NCI-H1930 (cell line): ENCODE results near the gene MRPL34.

Source experiments
- DNase-seq, 2 experiments: peaks; one replicate each; lab custom pipeline; 2025; lab: John Stamatoyannopoulos, UW

The MRPL34 gene

DNA sequence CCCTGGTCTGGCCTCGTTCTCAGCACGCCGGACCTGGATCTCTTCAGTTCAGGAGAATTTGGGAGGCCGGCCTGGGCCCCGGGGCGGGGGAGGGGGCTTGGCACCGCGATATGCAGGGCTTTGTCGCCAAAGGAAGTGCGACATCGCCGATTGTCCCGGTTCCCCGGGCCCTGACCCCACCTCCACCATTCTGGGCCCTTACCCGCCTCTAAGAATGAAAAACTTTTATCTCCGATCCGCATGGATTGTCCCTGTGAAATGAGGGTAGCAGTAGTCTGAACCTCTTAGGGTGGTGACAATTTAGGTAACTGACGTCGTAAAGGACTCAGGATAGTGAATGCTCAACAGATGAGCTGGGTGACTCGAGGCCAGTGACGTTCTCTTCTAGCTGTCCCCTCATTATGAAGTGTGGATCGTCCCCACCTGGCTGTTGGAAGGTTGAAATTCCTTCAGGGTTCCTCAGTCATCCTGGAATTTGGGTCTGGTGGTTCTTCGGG is 4.3 kb downstream of the MRPL34 start:
- DNase-seq = no peak

DNA sequence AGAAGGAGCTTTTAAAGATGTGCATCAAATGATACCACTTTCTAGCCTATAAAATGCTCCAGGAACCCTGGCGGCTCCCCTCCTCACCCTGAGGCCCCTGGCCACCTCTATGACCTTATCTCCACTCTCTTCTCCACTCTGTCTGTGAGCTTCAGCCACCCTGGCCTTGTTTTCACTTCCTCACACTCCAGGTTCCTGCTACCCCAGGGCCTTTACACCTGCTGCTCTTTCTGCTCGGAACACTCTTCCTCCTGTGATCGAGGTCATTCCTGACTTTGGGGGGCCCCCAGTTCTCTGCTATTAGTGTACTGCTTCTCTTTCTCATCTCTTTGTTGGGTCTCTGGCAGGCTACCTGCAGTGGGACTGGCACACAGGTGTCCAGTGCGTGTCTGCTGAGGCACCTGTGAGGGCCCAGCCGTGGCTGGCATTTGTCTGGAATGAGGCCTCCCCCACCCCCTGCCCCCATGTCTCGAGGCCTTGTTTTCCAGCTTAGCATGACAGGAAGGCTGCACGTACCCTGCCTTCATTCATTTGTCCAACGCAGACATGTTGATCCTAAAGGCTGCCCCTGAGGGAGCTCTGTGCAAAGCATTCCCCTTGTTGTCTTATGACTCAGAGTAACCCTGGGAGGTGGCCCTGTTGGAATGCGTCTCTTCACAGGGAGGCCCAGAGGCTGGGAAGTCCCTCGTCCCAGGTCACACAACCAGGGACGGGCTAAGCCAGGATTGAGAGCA is 6.0 kb downstream of the MRPL34 start:
- no peak for DNase-seq

DNA sequence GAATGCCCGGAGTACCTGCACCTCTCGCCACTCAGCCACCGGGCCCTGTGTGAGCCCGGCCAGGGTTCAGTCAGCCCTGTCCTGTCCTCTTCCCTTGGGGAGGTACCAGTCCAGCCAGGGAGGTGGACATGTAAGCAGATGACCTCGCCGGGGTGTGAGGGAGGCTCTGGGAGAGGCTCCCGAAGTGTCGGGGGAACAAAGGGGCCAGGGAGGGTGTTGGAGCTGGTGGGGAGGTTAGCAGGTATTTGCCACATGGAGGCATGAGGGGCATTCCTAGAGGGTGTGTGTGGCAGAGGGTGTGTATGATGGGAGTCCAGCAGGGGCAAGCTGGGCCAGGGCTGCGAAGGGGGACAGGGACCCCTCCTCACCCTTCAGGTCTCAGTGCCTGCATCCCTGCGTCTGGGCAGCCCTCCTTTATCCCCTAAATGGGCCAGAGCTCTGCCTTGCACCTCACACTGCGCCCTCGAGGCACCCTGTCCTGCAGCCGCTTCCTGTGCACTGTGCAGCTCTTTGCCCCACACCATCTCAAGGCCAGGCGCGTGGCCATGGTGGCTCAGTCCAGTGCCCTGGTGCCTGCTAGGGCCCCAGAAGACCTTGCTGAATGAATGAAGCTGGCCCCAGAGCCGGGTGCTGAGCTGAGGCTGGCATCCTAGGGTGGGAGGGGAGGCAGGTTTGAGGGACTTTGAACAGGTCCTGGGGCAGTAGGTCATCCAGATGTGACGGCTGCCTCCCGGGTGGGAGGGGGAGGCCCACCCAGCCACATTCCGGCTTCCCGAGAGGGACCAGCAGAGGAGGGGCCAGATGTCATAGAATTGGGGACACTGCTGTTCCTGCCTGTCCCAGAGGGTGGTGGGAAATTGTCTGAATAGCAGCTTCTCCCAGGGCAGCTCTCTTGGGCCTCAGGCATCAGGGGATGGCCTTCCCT is 6.8 kb downstream of the MRPL34 start:
- no peak for DNase-seq

DNA sequence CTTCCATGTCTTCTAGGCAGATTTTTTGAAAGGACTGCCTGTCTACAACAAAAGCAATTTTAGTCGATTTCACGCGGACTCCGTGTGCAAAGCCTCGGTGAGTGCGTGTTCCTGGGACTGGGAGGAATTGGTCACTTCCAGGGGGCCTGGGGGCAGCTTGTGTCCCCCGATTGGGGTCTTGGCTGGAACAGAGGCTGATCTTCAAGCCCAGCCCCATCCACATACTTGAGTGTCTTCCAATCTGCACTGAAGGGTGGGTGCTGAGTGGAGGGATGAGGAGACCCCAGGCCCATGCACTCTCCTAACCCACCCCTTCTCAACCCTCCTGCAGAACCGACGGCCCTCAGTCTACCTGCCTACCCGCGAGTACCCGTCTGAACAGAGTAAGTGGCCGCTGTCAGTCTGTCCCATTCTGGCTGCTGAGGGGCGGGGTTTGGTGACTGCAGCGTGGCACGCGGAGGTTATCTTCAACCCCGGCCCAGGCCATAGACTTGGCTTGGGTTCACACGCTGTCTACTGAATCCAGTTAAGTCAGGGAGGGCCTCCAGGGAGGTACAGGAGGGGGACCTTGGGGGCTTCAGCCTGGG is 8.4 kb downstream of the MRPL34 start:
- no peak for DNase-seq

DNA sequence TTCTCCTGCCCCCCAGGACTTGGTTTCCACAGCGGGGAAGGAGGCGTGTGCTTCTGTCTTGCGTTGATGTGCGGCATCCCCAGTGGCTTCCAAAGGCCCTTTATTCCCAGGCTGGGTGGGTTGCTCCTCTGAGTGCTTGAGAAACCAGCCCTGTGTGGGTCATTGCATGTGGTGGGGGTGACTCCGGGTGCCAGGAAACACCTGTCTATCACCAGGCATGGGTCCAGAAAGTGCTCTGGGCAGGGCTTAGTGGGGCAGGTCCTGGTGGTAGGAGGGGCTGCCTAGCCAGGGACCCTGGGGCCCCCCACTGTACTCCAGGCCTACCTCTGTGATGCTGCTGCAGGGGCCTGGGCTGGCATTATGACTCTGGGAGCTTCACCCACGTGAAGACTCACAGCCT is 13.3 kb downstream of the MRPL34 start:
- DNase-seq = no peak

DNA sequence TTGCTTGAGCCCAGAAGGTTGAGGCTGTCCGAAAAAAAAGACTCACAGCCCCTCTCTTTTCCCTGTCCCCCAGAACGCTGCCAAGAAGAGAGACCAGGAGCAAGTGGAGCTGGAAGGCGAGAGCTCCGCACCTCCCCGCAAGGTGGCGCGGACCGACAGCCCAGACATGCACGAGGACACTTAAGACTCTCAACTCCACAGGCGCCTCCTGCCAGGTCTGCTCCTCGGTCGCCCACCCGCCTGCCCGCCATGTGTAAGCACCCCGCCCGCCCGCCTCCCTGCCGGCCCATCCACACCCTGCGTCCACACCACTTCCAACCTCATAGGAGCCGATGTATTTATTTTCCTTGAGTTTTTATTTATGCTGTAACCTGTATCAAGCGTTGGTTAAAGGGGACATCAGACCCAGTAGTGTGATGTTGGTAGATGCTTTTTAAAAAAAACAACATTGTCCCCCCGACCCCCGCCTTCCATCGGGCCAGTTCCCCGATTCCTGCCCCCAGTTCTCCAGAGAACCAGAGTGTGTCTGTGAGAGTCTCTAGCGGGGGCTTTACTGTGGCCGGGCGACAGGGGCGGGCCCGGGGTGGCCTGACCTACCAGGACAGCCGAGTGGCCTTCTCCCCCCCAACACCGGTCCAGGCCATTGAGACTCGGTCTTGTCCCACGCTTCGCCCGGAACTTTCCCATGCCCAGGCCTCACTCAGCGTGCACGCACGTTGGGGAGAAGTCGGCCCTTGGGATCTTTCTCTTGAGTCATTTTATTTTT is 14.0 kb downstream of the MRPL34 start:
- no peak for DNase-seq

DNA sequence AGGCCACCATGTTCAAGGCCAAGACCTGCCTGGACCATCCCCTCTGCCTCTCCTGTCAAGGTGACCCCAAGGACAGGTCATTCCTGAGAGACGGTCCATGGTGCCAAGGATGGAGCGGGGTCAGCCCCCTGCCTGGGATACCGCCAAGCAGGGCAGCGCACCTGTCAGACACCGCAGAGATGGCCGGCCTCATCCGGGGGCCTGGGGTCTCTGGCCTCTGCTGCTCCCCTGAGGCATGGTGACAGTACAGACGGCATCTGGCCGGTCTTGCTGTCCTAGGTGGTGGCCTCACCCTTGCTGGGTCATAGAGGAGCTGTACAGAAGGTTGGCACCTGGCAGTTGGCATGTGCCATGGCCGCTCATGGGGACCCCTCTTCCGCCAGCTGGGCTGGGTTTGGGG is 14.8 kb downstream of the MRPL34 start:
- no peak for DNase-seq

DNA sequence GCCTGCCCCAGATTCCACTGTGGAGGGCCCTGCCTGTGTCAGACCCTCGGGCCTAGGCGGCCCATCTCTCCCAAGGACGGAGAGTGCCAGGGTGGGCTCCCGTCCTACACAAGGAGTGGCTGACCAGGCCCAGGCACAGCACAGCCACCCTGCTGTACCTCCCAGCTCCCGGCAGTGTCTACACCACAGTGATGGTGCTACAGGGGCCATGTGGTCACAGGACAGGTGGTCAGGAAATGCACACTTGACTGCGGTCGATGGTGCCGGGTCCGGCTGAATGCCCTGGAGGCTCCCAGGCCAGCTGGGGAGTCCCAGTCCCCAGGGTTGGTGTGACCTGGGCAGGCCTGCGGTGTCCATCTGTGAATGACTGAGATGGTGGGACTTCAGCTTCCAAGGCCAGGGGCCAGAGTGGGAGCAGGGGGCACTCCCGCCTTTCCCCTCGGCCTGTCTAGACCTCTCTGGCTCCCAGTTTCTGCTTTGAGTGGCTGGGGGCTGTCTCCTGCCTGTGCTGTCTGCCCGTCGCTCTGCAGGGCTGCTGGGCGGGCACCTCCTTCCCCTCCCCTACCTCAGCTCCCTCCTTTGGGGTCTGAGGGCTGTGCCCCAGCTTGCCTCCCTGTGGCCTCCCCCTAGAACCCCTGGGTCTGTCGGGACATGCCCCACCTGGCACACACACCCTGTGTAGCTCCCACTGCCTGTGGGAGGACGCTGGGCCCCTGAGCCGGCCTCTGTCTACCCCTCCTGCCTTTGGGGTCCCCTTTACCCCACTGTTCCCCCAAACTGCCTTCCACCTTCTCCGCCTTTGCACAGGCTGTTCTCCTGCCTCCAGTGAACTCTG is 16.2 kb downstream of the MRPL34 start:
- no peak for DNase-seq

DNA sequence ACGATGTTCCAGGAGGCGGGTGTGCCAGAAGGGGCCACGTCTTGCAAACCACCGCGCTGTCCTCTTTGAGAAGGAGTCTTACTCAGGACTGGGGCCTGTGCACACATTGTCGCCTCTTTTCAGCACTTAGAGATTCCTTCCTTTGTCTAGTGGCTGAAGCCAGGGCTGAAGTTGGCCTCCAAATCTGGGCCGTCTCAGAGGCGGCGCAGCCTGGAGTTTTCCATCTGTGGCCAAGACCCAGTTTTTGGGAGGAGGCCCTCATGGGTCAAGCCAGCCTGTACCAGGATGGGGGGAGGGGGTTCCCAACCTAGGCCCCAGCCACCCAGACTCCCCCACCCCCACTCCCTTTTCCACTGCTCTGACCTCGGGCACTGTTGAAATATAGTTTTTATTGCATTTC is 17.2 kb downstream of the MRPL34 start:
- no peak for DNase-seq

DNA sequence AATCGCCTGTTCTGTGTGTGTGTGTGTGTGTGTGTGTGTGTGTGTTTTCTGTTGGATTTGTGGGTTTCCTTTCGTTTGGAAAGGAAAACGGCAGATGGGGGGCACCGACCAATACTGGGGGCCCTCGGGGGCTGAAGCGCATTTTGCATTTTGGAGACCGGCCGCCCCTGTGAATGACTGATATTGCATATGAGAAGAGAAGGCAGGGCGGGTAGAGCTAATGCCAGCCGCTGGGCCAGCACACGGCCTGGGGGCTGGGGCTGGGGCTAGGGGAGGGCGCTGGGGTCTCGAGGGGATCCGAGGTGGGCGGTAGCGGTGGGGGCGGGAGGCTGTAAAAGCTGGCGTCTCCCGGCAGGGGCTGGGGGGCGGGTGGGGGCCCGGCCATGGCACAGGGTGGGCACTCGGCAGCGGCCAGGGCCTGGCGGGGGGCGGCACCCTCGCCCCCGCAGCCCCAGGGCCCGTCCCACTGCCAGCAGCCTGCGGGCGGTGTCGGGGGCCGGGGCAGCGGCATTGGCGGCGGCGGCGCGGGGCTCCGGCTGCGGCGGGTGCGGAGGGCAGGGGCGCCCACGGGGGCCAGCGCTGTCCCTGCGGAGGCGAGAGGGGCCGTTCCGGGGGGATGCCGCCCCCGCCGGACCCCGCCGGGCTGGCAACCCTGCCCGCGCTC is 17.8 kb downstream of the MRPL34 start:
- no peak for DNase-seq

DNA sequence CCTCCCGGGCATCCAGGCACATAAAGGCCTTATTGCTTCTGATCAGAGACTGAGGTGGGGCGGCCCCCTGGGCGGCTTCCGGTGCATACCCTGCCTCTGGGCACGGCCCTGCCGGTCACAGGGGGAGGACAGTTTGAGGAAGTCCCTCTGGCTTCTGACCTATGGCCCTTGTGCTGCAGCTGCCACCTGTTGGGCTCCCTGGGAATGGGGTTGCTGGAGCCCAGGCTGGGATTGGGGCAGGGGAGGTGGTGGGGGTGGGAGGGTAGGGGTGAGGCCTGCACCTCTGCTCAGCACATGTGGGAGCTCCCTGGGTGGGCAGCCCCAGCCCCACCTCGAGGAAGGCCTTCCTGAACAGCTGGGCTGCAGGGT is 18.3 kb downstream of the MRPL34 start:
- DNase-seq = no peak

DNA sequence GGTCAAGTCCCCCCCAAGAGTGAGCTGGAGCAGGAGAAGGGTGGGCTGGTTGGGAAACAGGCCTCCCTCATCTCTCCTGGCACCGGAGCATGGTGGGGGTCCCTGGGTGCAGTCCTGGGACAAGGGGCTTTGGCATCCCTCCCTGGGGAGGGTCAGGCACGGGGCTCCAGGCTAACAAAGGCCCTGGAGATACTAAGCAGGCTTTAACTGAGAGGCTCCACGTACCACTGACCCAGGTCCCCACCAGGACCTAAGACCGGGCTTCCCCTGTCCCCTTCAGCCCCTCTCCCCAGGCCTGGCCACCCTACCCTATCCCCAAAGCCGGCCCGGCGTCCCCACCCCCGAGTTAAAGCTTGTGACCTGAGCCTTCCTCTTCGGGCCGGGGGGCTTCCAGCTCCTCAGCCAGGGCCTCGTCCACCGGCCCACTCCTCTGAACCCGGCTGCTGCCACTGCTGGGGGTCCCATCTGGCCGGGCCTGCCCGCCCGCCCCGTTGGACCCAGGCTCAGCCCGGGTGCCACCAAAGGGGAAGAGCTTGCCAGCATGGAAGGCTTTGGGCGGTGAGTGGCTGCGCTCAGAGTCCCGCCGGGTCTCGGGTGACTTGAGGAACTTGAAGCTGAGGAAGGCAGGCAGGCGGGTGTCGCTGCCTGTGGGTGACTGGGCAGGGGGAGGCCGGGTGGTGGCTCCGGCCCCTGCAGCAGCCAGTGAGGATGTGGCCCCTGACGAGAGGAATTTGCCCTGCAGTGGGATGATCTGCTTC is 18.9 kb downstream of the MRPL34 start:
- DNase-seq = no peak

DNA sequence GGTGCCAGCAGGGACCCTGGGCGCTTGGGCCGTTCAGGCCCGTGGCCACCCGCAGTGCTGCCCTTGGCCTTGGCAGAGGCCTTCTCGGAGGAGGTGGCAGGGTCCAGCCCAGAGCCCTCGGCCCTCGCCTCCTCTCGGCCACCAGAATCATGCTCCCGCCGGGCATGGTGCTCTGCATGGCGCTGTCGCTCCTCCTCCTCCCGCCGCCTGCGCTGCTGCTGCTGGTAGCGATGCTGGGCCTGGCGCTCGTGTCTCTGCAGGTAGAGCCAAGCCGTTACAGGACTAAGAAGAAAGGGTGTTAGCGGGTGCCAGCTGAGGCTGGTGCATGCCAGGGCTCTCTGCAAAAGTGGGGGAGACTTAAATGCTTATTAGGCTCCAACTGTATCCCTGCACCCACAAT is 19.5 kb downstream of the MRPL34 start:
- no peak for DNase-seq

DNA sequence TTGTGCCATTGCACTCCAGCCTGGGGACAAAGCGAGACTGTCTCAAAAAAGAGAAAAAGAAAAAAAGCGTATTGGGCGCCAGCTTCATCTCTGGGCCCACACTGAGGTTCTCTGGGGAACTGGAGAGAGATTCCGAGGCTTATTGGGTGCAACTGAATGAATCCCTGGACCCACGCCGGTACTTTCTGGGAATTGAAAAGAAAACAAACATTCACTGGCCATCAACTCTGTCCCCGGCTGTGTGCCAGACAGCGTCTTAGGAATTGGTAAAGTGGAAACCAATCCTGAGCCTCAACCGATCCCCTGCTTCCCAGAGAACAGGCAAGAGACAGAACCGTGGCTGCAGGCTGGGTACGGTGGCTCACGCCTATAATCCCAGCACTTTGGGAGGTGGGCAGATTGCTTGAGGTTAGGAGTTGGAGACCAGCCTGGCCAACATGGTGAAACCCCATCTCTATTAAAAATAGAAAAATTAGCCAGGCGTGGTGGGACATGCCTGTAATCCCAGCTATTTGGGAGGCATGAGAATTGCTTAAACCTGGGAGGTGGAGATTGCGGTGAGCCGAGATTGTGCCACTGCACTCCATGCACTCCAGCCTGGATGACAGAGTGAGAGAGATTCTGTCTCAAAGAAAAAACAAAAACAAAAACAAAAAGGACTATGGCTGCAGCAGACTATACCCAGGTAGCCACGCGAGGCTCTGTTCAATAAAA is 20.4 kb downstream of the MRPL34 start:
- DNase-seq = no peak

DNA sequence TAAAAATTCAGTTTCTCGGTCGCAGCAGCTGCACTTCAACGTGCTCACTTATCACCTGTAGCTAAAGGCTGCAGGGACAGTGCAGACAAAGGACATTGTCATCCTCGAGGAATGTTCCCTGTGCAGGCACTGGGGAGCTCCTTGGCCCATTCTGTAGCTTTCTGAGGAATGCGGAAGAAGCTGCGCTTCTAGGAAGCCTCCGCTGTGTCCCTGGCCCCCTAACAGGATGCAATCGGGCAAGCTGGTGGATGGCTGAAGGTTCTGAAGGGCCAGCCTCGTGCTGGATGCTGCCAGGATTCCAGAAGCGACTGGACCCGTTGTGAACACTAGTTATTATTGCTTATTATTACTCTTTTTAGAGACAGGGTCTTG is 20.9 kb downstream of the MRPL34 start:
- no peak for DNase-seq

DNA sequence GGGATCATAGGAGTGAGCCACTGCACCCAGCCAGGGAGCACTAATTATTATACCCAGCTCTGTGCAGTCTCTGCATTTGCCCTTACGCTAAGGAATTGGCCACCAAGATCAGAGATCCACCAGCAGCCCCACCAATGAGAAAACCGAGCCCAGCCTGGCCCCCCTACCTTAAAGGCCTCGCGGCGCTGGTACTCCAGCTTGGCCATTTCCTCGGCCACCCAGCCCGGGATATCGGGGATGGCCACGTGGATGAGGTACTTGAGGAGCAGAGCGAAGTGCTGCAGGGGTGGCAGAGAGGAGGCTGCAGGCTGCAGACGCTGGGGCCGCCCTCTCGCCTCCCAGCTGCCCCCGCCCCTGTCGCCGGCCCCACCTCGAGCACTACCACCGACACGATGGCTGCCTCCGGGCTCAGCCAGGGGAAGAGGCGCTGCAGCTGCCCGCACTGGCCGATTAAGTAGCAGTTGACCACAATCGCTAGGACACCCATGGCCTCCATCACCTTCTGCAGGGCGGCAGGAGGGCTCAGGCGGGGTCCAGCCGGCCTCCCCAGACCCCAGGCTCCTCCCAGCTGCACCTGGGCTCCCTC is 21.5 kb downstream of the MRPL34 start:
- DNase-seq = no peak

DNA sequence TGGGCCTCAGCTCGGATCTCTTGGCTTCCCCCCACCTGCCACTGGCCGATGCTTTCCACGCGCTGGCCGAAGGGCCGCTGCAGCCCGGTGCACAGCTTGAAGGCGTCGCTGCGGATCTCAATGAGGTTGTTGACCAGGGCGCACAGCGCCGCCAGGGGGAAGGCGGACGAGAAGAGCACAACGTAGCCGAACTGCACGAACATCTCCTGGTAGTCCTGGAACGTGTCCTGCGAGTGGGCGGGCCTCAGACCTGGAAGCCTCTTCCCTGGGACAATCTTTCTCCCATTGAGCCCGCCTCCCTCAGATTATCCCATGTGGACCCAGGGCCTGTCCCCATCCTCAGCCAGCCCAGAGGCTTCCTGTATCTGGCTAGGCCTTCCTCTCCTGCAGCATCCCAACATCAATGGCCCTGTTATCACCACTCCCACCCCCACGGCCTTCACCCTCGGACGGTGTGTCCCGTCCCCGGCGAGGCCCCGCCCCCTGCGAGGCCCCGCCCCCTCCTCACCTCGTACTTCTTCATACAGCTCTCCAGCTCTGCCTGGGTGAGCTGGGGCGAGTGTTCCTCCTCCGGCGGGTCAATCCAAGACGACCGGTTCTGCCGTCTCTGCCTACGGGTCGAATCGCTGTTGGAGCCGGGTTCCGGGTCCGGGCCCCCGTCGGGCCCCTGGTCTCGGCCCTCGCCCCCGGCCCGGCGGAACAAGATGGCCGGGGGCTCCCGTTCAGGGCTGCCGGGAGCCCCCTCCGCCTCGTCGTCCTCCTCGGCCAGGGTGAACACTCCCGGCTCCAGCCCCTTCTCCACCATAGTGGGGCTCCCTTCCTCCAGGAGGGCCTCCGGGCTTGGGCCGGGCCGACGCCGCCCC is 22.2 kb downstream of the MRPL34 start:
- DNase-seq = no peak
